GM19023 (cell line): ENCODE measurements around the gene RRM1.
"Not testable (repeated sequence)": the region's sequence is repeated elsewhere in the genome, so short reads cannot be mapped to it uniquely, and the experiment has no call there.

ENCODE experiments used
- ATAC-seq: cut with Tn5 transposase; IDR thresholded peaks from one replicate; pipeline ENCODE4 v1.9.1; 2021; ENCODE audit warnings: mild to moderate bottlenecking, moderate library complexity; ENCODE audit not compliant: unreplicated experiment

The RRM1 gene

GRCh38 chr11:4076774-4077173 lies 17.8 kb upstream of the RRM1 start:
- ATAC-seq, result no peak

DNA sequence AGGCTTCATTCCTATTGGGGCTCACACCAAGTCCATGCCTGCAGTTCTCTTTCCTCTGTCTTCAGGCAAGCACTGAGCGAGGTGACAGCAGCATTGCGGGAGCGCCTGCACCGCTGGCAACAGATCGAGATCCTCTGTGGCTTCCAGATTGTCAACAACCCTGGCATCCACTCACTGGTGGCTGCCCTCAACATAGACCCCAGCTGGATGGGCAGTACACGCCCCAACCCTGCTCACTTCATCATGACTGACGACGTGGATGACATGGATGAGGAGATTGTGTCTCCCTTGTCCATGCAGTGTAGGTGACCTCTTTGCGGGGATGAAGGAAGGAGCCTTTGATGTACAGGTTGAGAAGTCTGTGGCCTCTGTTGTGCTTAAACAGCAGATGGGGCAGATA lies 11.4 kb upstream of the RRM1 start:
- ATAC-seq, result no peak

DNA sequence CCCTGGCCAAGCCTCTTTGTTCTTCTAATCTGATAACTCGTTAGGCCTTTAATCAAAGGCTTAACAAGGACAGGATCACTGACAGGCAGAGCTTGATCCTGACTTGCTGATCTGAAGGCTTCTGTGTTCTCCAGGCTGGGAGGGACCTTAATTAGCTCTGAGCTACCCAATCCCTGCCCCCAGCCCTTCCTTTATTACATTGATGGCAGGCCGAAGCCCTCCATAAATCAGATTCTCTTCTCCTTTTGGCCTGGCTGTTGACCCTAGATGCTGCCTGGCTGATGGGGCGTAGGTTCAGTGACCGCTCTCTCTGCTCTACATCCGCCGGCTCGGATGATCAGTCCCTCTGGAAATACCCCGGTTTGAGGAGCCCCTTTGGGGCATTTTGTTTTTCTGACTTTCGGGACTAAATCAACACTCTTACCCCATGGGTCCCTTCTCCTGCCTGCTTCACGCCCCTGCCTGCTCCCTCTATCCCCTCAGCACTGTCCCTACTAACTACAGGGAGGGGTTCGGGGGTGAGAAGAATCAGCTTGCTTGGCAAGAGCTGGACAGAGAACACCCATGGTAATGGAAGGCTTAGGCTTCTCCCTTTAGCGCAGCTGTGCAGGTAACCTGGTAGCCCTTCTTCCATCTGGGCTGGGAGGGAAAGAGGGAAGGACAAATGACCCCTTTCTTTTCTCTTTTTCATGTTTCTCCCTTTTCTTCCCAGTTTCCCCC lies 10.0 kb upstream of the RRM1 start:
- no peak for ATAC-seq

DNA sequence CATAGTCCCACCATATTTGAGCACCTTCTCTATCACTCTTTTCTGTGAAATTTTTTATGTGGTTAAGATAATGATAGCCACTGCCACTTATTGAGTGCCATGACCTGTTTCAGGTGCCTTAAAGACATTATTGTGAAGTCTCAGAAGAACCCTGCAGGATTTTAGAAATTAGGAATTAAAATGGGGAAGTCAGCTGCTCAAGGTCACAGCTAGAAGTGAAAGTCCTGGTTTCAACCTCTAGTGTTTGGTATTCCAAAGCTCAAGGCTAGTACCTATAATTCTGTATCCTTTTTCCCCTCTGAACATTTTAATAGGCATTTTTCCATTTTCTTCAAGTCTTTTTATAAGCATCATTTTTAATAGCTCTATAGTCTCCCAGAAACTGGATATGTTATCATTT lies 9.0 kb upstream of the RRM1 start:
- ATAC-seq, result no peak

GRCh38 chr11:4086575-4087353 lies 7.8 kb upstream of the RRM1 start:
- ATAC-seq, result no peak

DNA sequence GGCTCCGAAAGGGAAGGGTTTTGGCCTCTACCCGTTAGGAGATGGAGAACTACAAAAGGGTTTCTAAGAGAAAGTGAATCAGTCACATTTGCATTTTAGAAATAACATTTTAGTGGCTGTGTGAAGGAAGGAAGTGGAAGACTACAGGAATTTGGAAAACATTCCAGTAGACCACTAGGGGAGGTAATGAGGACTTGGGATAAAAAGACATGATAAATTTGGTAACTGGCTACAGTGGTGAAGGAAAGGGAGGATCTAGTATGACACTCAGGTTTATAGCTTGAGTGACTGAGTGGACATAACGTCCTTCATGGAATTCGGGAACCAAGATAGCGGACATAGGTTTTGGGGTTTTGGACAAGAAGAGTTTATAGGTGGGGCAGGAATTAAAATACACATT lies 7.0 kb upstream of the RRM1 start:
- ATAC-seq, result no peak

- no peak for ATAC-seq
Measured at GRCh38 chr11:4090258-4090657, 4.3 kb upstream of the RRM1 start.

GRCh38 chr11:4092026-4092425 lies 2.6 kb upstream of the RRM1 start:
- ATAC-seq, result no peak

DNA sequence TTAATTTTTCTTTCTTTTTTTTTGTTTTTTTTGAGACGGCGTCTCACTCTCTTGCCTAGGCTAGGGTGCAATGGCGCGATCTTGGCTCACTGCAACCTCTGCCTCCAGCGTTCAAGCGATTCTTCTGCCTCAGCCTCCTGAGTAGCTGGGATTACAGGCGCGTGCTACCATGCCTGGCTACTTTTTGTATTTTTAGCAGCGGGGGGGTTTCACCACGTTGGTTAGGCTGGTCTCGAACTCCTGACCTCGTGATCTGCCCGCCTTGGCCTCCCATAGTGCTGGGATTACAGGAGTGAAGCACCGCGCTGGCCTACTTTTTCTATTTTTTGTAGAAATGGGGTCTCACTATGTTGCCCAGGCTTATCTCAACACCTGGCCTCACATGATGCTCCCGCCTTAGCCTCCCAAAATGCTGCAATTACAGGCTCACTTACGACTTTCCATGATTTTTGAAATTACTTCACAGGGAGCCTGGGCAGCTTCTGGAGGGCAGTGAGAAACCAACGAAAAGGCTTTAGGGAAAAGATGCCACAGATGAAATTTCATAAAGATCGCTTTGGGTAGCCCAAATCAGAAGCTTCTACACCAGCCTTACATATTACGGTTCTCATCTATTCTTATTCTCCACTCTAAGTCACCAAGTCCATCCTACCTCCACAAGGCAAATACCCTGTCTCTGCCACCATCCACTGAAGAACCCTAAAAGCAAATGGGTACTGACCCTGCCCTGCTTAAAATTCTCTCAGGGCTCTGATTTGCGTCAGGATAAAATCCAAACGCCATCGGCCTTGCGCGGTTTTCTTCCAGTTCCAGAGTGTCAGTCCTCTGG lies 866 bp upstream of the RRM1 start:
- ATAC-seq, result peak; percentile 2

GRCh38 chr11:4095509-4096230 lies 1.1 kb downstream of the RRM1 start:
- no peak for ATAC-seq

- ATAC-seq, result no peak
Measured at GRCh38 chr11:4098026-4098621, 3.5 kb downstream of the RRM1 start.

GRCh38 chr11:4102711-4103110 lies 8.1 kb downstream of the RRM1 start:
- no peak for ATAC-seq

DNA sequence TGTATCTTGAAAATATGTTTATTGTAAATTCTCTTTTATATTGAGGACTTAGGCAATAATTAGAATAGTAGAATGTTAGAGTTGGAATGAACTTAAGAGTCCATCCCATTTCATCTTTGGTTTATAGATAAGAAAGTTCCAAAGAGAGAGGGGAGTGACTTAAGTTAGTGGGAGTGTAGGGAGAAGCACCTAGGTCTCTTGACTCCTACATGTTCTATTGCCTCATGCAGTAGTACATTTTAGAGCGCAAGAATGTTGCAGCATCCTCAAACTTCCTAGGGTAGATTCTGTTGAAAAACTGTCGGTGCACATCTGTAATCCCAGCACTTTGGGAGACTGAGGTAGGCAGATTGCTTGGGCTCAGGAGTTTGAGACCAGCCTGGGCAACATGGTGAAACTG lies 8.7 kb downstream of the RRM1 start:
- ATAC-seq, result no peak

DNA sequence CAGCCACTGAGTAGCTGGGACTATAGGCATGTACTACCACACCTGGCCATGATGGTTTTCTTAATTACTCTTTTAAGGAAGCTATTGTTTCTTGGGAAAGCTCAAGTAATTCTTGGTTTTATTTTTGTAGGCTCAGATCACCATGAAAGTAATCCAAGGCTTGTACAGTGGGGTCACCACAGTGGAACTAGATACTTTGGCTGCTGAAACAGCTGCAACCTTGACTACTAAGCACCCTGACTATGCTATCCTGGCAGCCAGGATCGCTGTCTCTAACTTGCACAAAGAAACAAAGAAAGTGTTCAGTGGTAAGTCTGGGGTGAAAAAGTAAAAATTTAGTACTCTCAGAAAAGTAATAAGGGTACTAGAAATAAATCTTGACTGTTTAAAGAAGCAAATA lies 11.3 kb downstream of the RRM1 start:
- no peak for ATAC-seq

GRCh38 chr11:4111834-4112233 lies 17.2 kb downstream of the RRM1 start:
- no peak for ATAC-seq

DNA sequence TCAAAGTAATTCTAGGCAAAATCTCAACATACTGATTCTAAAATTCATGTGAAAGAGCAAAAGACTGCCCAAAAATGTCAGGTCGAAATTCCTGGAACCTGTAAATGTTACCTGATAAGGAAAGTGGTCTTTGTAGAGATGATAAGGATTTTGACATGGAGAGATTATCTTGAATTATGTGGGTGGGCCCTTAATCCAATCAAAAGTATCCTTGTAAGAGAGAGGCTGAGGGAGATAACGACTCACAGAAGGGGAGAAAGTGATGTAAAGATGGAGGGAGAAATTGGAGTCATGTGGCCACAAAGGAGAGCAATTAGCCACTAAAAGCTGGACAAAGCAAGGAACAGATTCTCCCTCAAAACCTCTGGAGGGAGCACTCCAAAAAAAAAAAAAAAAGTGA lies 20.5 kb downstream of the RRM1 start:
- ATAC-seq, result no peak

- no peak for ATAC-seq
Measured at GRCh38 chr11:4118107-4118506, 23.5 kb downstream of the RRM1 start.

DNA sequence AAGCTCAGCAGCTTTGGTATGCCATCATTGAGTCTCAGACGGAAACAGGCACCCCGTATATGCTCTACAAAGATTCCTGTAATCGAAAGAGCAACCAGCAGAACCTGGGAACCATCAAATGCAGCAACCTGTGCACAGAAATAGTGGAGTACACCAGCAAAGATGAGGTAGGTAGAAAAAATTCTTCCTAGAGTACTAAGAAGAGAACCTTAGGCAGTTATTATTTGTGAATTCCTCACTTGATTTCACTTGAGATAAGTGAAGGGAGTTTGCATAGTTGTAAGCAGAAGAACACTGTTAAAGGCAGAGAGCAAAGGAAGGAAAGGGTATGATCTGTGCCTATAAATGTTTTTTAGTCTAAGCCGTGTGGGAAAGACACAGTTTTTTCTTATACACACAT lies 28.6 kb downstream of the RRM1 start:
- no peak for ATAC-seq

- ATAC-seq, result no peak
Measured at GRCh38 chr11:4125141-4125540, 30.5 kb downstream of the RRM1 start.

DNA sequence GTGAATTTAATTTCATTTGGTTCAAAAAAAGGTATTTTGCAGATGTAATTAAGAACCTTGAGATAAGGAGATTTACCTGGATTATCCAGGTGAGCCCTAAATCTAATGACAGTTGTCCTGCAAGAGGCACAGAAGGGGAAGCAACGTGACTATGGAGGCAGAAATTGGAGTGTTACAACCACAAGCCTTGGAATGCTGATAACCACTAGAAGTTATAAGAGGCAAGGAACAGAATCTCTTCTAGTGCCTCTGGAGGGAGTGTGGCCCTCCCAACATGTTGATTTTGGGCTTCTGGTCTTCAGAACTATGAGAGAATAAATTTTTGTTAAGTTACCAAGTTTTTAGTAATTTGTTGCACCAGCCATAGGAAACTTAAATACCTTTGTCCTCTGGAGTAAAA lies 32.8 kb downstream of the RRM1 start:
- ATAC-seq, result no peak

DNA sequence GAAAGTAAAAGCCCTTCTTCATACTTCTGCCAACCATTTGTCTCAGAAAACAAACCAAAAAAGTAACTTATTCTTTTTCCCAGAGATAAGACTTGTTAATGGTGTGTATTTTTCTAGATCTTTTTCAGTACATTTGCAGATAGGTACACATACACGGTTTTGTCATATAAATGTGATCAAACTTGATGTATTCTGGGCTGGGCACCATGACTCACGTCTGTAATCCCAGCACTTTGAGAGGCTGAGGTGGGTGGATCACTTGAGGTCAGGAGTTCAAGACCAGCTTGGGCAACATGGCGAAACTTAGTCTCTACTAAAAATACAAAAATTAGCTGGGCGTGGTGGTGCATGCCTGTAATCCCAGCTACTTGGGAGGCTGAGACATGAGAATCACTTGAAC lies 35.6 kb downstream of the RRM1 start:
- ATAC-seq, result not testable (repeated sequence)
